Osteocyte (in vitro differentiated cells): ENCODE results near the gene GRIA1. TPM values are rescaled to one million over a fixed set of nuclear protein-coding genes. Genes with fewer than 3 reads are reported as not detected.

ENCODE experiments used
- DNase-seq: peaks from one replicate; pipeline ENCODE4 v3.0.0; 2021; ENCODE audit warnings: mixed read lengths; ENCODE audit not compliant: unreplicated experiment; ENCODE audit errors: extremely low spot score
- H3K27ac Mint-ChIP-seq: one replicate; pipeline ENCODE4 v1.8.0; 2021; ENCODE audit warnings: mild to moderate bottlenecking, mixed read lengths; ENCODE audit not compliant: unreplicated experiment
- H3K27me3 Mint-ChIP-seq: one replicate; pipeline ENCODE4 v1.8.0; 2021; ENCODE audit warnings: mixed read lengths; ENCODE audit not compliant: unreplicated experiment
- H3K36me3 Mint-ChIP-seq: one replicate; pipeline ENCODE4 v1.8.0; 2021; ENCODE audit warnings: mixed read lengths; ENCODE audit not compliant: unreplicated experiment
- H3K4me1 Mint-ChIP-seq: one replicate; pipeline ENCODE4 v1.8.0; 2021; ENCODE audit warnings: mixed read lengths; ENCODE audit not compliant: unreplicated experiment
- H3K4me3 Mint-ChIP-seq: one replicate; pipeline ENCODE4 v1.8.0; 2021; ENCODE audit warnings: mild to moderate bottlenecking, moderate library complexity, mixed read lengths; ENCODE audit not compliant: unreplicated experiment
- H3K9me3 Mint-ChIP-seq: one replicate; pipeline ENCODE4 v1.8.0; 2021; ENCODE audit warnings: mixed read lengths; ENCODE audit not compliant: unreplicated experiment
- CTCF ChIP-seq: fragments of 200-600 bp; sonication (generic); IDR thresholded peaks from 2 replicates; pipeline ENCODE4 v1.5.0; 2021; ENCODE audit warnings: antibody characterized with exemption, mild to moderate bottlenecking, moderate library complexity
- total RNA-seq: library from RNA; stranded (reverse); gene quantifications from 2 replicates; pipeline ENCODE4 v1.2.1, GENCODE V29; 2021

GRIA1 gene
- total RNA-seq, 1 donor from 2014 or later: 48.8 TPM

GRCh38 chr5:153674356-153674755 is 183.9 kb downstream of the GRIA1 start:
- no peak overlapping the region for H3K4me3 Mint-ChIP-seq
- H3K27me3 Mint-ChIP-seq: no peaks in the 10 kb centered on the region
- H3K4me1 Mint-ChIP-seq: peaks cover 17% of the 10 kb centered on the region
- H3K27ac Mint-ChIP-seq: no peak overlapping the region
- H3K36me3 Mint-ChIP-seq: peaks cover 38% of the 10 kb centered on the region
- no peak for DNase-seq
- no peak for TF ChIP-seq CTCF
- H3K9me3 Mint-ChIP-seq: peaks cover 5% of the 10 kb centered on the region

- H3K27me3 Mint-ChIP-seq: no peaks in the 10 kb centered on the region
- DNase-seq: no peak
- TF ChIP-seq CTCF: no peak
- H3K27ac Mint-ChIP-seq: no peak overlapping the region
- H3K4me3 Mint-ChIP-seq: no peak overlapping the region
- H3K36me3 Mint-ChIP-seq: peaks cover 44% of the 10 kb centered on the region
- H3K9me3 Mint-ChIP-seq: peaks cover 5% of the 10 kb centered on the region
- peaks cover 17% of the 10 kb centered on the region for H3K4me1 Mint-ChIP-seq
These were observed 185.9 kb downstream of the GRIA1 start for GRCh38 chr5:153676406-153676805.

- no peak for DNase-seq
- TF ChIP-seq CTCF: no peak
- Mint-ChIP-seq H3K27me3 (no peaks in the 10 kb centered on the region), H3K4me1 (peaks cover 14% of the 10 kb centered on the region), H3K4me3 (no peak overlapping the region), H3K36me3 (peaks cover 44% of the 10 kb centered on the region), H3K27ac (no peak overlapping the region), H3K9me3 (peaks cover 5% of the 10 kb centered on the region)
These were observed 186.4 kb downstream of the GRIA1 start for GRCh38 chr5:153676821-153677220.

GRCh38 chr5:153678617-153679329 is 188.3 kb downstream of the GRIA1 start:
- no peak for DNase-seq
- H3K4me1 Mint-ChIP-seq: peaks cover 4% of the 10 kb centered on the region
- H3K27me3 Mint-ChIP-seq: no peaks in the 10 kb centered on the region
- H3K9me3 Mint-ChIP-seq: no peaks in the 10 kb centered on the region
- peaks cover 43% of the 10 kb centered on the region for H3K36me3 Mint-ChIP-seq
- no peak overlapping the region for H3K27ac Mint-ChIP-seq
- no peak for TF ChIP-seq CTCF
- H3K4me3 Mint-ChIP-seq: no peak overlapping the region

- Mint-ChIP-seq H3K4me1 (no peaks in the 10 kb centered on the region), H3K27me3 (no peaks in the 10 kb centered on the region), H3K4me3 (no peak overlapping the region), H3K27ac (no peak overlapping the region), H3K36me3 (peaks cover 16% of the 10 kb centered on the region), H3K9me3 (no peaks in the 10 kb centered on the region)
- no peak for TF ChIP-seq CTCF
- DNase-seq: no peak
These were observed 199.8 kb downstream of the GRIA1 start for GRCh38 chr5:153690236-153690635.
